GM21723 (cell line): ENCODE data around the gene TMEM170B.
"Not testable (repeated sequence)": the region's sequence is repeated elsewhere in the genome, so short reads cannot be mapped to it uniquely, and the experiment has no call there.

Experiments used
- ATAC-seq: cut with Tn5 transposase; IDR thresholded peaks from one replicate; pipeline ENCODE4 v1.9.1; 2021; ENCODE audit warnings: mild to moderate bottlenecking, moderate library complexity; ENCODE audit not compliant: unreplicated experiment

TMEM170B gene

GRCh38 chr6:11527274-11527870, 10.2 kb upstream of the TMEM170B start:
- no peak for ATAC-seq

DNA sequence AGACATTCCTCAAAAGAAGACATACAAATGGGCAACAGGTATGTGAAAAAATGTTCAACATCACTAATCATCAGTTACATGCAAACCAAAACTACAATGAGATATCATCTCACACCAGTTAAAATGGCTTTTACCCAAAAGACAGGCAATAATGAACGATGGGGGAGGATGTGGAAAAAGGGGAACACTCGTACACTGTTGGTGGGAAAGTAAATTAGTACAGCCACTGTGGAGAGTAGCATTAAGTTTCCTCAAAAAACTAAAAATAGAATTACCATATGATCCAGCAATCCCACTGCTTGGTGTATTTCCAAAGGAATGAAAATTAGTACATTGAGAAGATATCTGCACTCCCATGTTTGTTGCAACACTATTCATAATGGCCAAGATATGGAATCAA, 8.6 kb upstream of the TMEM170B start:
- ATAC-seq = no peak

DNA sequence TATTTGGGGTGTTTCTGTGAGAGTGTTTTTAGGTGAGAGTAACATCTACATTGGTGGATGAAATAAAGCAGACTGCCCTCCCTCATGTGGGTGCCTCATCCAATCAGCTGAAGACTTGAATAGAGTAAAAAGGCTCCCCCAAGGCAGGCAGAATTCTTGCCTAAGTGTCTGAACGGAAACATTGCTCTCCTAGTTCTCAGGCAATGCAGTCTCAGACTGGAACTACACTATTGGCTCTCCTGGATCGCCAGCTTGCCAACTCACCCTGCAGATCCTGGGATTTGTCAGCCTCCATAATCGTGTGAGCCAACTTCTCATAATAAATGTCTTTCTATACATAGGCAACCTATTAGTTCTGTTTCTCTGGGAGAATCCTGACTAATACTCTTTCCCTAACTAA, 5.5 kb upstream of the TMEM170B start:
- no peak for ATAC-seq

DNA sequence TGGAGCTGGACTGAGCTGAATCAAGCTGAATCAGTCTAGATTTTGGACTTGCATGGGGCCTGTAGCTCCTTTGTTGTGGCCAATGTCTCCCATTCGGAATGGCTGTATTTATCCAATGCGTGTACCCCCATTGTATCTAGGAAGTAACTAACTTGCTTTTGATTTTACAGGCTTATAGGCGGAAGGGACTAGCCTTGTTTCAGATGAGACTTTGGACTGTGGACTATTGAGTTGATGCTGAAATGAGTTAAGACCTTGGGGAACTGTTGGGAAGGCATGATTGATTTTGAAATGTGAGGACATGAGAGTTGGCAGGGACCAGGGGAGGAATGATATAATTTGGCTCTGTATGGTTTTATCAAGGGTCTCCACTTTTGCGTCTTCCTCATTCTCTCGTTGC, 3.0 kb upstream of the TMEM170B start:
- no peak for ATAC-seq

GRCh38 chr6:11535801-11536230, 1.7 kb upstream of the TMEM170B start:
- no peak for ATAC-seq

GRCh38 chr6:11536795-11537194, 754 bp upstream of the TMEM170B start:
- no peak for ATAC-seq

DNA sequence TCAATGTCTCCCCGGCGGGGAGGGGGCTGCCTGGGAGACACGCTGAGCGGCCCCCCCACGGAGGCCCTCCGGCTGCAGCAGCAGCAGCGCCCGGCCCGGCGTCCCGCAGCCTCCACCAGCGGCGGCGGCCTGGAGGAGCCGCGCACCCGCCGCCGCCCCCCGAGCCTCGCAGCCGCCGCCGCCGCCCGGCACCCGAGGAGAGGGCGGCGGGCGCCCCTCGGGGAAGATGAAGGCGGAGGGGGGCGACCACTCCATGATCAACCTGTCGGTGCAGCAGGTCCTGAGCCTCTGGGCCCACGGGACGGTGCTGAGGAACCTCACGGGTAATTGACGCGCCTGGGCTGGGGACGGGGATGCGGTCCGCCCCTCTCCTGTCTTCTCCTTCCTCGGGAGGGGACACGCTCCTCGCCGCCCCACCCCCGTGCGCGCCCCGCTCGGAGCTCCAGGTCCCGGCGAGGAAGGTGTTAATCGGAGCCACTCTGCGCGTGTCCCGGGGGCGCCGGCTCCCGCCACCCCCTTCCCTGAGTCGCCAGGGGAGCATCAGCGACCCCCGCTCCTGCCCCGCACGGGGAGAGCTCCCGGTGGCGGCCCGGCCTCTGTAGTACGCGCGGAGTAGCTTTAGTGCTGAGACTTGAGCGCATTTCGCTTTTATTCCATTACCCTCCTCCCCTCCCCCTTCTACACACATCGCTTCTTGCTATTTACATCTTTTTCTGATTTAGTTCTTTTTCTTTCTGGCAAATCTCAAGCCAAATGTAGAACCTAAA, 686 bp downstream of the TMEM170B start:
- peak; percentile 23 for ATAC-seq

- no peak for ATAC-seq
Observed at GRCh38 chr6:11538819-11539468, 1.4 kb downstream of the TMEM170B start.

DNA sequence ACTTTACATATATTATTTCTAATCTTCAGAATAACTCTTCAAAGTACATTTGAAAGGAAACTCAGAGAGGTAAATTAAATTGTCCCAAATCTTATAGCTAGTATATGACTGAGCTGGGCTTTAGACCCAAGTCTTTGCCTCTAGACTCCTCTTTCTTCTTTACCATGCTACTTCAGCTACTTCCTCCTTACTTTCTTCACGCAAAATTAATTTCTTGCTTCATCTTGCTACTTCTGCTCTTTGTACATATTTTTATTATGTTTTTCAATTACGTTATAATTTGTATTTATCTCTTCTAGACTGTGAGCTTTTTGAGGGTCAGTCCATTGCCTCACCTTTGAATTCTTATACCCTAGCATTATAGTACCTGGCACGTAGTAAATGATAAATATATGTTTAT, 5.3 kb downstream of the TMEM170B start:
- no peak for ATAC-seq

DNA sequence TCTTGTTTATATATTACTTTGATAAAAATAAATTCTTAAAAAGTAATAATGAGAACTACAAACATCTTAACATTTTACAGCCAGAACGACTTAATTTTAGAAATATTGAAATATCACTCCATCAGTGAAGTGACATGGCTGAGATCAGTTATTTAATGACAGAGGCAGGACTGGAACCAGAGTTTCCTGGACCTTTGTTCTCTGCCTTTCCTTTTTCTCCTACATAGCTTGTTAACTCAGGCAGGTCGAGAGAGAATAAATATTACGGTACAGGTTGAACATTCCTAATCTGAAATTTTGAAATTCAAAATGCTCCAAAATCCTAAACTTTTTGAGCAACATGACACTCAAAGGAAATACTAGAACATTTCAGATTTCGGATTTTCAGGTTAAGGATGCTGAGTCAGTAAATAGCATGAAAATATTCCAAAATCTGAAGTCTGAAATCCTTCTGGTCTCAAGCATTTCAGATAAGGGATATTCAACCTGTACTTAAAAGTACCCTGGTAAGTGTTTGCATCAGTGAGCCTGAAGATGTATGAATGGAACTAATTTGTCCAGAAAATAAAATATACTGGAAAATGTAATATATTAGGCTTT, 6.5 kb downstream of the TMEM170B start:
- no peak for ATAC-seq

- ATAC-seq = not testable (repeated sequence)
Observed at GRCh38 chr6:11547846-11548245, 10.3 kb downstream of the TMEM170B start.

DNA sequence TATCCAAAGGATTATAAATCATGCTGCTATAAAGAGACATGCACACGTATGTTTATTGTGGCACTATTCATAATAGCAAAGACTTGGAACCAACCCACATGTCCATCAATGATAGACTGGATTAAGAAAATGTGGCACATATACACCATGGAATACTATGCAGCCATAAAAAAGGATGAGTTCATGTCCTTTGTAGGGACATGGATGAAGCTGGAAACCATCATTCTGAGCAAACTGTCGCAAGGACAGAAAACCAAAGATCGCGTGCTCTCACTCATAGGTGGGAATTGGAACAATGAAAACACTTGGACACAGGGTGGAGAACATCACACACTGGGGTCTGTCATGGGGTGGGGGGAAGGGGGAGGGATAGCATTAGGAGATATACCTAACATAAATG, 11.0 kb downstream of the TMEM170B start:
- not testable (repeated sequence) for ATAC-seq

DNA sequence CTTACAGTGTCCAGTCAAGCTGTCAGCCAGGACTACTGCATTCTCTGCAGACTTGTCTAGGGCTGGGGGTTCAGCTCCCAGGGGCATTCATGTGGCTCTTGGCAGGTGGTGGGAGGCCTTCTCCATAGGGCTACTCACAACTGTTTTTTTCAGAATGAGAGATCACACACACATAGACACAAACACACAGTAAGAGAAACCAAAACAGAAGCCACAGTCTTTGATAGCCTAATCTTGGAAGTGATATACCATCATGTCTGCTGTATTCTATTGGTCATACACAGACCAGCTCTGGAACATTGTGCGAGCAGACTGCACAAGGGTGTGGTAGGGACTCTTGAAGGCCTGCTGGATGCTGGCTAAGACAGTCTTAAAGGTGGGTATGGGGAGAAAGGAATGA, 13.5 kb downstream of the TMEM170B start:
- no peak for ATAC-seq

GRCh38 chr6:11552442-11552841, 14.9 kb downstream of the TMEM170B start:
- no peak for ATAC-seq

DNA sequence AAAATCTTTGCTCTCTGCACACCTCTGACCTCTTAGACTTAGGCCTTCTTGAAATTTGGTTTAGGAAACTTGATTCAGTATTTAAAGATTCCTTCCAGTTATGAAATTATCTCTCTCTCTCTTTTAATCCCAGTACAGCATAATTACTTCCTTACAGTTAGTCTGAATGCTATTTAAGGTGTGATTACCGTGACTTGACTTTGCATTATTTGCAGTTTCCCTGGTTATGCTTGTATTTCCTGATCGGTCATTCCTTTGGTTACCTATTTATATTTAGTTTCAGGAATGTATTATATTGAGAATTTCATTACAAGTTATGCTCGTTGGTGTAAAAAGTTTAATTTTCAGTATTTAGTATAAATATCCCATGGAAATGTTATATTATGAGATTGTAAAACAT, 16.3 kb downstream of the TMEM170B start:
- ATAC-seq = no peak

DNA sequence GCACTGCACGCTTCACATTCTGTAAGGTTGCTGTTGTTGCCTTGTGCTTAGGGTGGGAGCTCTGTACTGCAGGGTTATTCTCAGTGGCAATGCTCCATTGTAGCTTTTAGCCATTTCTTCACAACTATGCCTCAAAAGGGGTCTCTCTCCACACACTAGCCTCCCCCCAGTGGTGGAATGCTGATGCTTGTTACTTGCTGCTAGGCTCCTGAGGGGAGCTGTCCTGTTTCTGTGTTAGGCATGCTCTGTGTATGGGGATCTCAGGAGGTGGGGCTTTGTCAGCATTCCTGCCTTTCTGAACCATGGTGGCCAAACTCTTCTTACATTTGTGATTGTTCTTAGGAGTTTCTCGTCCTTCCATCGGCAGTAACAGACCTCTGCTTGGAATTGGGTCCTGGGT, 18.8 kb downstream of the TMEM170B start:
- no peak for ATAC-seq

- ATAC-seq = no peak
Observed at GRCh38 chr6:11563793-11564192, 26.2 kb downstream of the TMEM170B start.

GRCh38 chr6:11566609-11567008, 29.1 kb downstream of the TMEM170B start:
- ATAC-seq = no peak

DNA sequence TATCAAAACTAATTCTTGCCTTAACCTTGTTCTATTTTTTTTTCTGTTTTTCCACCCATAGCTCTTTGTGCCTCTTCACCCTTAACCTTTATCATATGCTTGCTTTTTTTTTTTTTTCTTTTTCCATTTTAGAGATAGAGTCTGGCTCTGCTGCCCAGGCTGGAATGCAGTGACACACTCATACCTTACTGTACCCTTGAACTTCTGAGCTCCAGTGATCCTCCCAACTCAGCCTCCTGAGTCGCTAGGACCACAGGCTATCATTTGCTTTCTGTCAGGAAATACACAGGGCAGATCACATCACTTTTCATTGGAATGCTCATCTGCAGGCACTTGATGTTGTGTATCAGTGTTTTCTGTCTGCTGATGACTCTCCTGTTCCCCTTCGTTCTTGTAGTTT, 33.5 kb downstream of the TMEM170B start:
- no peak for ATAC-seq

DNA sequence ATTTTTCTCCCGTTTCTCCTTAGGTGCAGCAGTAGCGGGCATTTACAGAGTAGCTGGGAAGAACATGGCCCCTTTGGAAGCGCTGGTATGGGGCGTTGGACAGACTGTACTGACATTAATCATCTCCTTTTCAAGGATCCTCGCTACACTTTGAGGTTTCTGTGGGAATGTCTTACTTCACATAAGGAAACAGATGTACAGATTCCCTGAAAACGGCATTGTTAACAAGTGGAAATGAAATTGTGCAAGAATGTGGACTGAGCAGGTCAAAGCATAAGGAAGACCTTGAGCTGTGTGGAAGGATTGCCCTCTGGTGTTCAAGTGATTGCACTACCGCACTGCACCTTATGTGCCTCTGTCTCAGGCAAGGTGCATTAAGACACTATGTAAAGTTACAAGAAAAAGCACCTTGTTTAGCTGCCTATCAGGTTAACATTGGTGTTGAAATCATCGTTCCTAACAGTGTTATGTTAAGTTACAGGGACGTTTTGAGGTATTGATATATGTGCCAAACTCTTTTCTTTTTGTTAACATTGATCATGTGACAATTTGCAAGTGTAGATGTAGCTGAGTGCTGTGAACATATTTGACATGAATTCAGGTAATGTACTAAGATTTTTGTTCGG, 38.0 kb downstream of the TMEM170B start:
- peak; percentile 99 for ATAC-seq

- ATAC-seq = no peak
Observed at GRCh38 chr6:11580686-11581405, 43.3 kb downstream of the TMEM170B start.
